NCI-H524 (cell line): Measurements from ENCODE around the gene EYA2.
"Not testable (repeated sequence)": the region's sequence is repeated elsewhere in the genome, so short reads cannot be mapped to it uniquely, and the experiment has no call there.

Experiments
- DNase-seq, 2 experiments: peaks; one replicate each; lab custom pipeline; 2025; lab: John Stamatoyannopoulos, UW

The EYA2 gene

GRCh38 chr20:46894579-46894958 lies at the start of gene EYA2:
Gene EYA2 (plus strand): TSS chr20:46894843. CDS start chr20:46990011, 95,168 bp downstream.
- peak in 1 of 2 experiments; percentile 37 for DNase-seq

GRCh38 chr20:46844965-46845364 lies 49.7 kb upstream of the EYA2 start:
- DNase-seq: no peak

- DNase-seq: no peak
Observed at GRCh38 chr20:46849269-46849668, 45.4 kb upstream of the EYA2 start.

- no peak for DNase-seq
Observed at GRCh38 chr20:46849751-46850150, 44.9 kb upstream of the EYA2 start.

- no peak for DNase-seq
Observed at GRCh38 chr20:46850416-46850815, 44.2 kb upstream of the EYA2 start.

GRCh38 chr20:46850896-46851295 lies 43.7 kb upstream of the EYA2 start:
- DNase-seq: no peak

- DNase-seq: no peak
Observed at GRCh38 chr20:46851746-46852145, 42.9 kb upstream of the EYA2 start.

- no peak for DNase-seq
Observed at GRCh38 chr20:46852313-46852712, 42.3 kb upstream of the EYA2 start.

- no peak for DNase-seq
Observed at GRCh38 chr20:46853926-46854325, 40.7 kb upstream of the EYA2 start.

- DNase-seq: peak; percentile 30 to 74
Observed at GRCh38 chr20:46857061-46857831, 37.4 kb upstream of the EYA2 start.

GRCh38 chr20:46865824-46866223 lies 28.8 kb upstream of the EYA2 start:
- no peak for DNase-seq

GRCh38 chr20:46870041-46870440 lies 24.6 kb upstream of the EYA2 start:
- DNase-seq: no peak

- peak in 1 of 2 experiments; percentile 24 for DNase-seq
Observed at GRCh38 chr20:46872328-46873211, 22.1 kb upstream of the EYA2 start.

GRCh38 chr20:46875059-46875458 lies 19.6 kb upstream of the EYA2 start:
- no peak for DNase-seq

- no peak for DNase-seq
Observed at GRCh38 chr20:46879386-46879785, 15.3 kb upstream of the EYA2 start.

GRCh38 chr20:46879963-46880362 lies 14.7 kb upstream of the EYA2 start:
- not testable (repeated sequence) for DNase-seq

GRCh38 chr20:46883892-46884291 lies 10.8 kb upstream of the EYA2 start:
- DNase-seq: no peak

GRCh38 chr20:46890682-46891081 lies 4.0 kb upstream of the EYA2 start:
- no peak for DNase-seq

- DNase-seq: peak in 1 of 2 experiments; percentile 44
Observed at GRCh38 chr20:46893051-46893450, 1.6 kb upstream of the EYA2 start.

GRCh38 chr20:46893877-46894578 lies 615 bp upstream of the EYA2 start:
- no peak for DNase-seq

GRCh38 chr20:46894971-46895905 lies 595 bp downstream of the EYA2 start:
- DNase-seq: peak; percentile 68 to 80
